Inflammatory macrophage (primary cell): ENCODE data around the gene TRIP10.
"Not testable (repeated sequence)": the region's sequence is repeated elsewhere in the genome, so short reads cannot be mapped to it uniquely, and the experiment has no call there.

Source experiments
- DNase-seq, 2 donors: peaks; one replicate each; pipeline ENCODE4 v3.0.0-alpha.2; 2020 to 2022

The TRIP10 gene

GRCh38 chr19:6744381-6745301 lies 5.2 kb downstream of the TRIP10 start:
- no peak for DNase-seq

DNA sequence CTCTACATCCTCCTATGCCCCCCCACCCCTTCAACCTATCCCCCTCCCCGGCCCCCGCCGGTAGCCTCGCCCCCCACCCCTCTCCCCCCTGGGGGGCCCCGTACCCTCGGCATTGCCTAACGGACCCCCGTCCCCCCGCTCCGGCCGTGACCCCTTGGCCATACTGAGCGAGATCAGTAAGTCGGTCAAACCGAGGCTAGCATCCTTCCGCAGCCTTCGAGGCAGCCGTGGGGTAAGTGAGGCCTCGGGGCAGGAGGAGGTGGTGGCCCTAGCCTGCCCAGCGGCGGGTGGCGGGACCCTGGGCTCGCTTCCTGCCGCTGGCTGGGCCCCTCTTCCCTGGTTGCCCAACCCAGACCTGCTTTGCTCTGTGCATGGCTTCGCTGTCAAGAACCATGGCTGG lies 6.5 kb downstream of the TRIP10 start:
- no peak for DNase-seq

GRCh38 chr19:6748543-6748942 lies 9.1 kb downstream of the TRIP10 start:
- DNase-seq, result not testable (repeated sequence)

GRCh38 chr19:6750062-6750461 lies 10.6 kb downstream of the TRIP10 start:
- no peak for DNase-seq

- no peak for DNase-seq
These were observed 11.7 kb downstream of the TRIP10 start for GRCh38 chr19:6751189-6751588.

GRCh38 chr19:6752256-6753177 lies 13.0 kb downstream of the TRIP10 start:
- DNase-seq, result no peak

DNA sequence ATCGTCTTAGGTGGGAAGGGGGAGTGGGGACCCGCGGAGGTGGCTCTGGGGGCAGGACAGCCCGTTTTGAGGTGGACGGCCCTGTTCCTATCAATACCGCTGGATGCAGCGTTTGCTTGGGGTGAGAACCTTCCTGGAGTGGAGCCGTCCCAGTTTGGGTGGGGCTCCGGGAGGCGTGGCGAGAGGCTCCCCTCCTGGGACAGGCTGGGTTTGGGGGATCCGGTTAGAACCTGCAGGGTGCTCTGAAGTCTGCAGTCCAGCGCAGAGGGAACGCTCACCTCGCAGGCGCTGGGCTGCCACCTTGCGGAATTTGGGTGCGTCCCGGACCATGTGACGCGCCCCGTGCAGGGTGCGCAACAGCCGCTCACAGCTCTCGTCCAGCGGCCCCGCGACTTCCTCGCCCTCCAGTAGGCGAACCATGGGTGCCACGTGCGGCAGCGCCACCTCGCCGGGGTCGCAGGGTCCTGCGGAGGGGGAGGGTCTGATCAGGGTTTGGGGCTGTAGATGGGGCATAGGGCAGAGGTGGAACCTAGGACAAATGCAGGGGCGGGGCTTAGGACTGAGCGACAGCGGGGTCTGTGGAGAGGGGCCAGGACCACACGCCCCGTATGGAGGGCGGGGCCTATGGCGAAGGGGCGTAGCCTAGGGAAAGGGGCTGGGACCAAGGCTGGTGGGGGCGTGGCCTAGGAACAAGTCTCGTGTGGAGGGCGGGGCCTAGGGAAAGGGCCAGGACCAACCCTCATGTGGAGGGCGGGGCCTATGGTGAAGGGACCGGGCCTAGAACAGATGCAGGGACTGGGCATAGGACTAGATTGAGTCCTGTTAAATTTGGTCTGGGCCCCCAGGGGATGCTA lies 13.9 kb downstream of the TRIP10 start:
- peak; percentile 82 for DNase-seq

- DNase-seq, result no peak
These were observed 14.7 kb downstream of the TRIP10 start for GRCh38 chr19:6754136-6754535.

DNA sequence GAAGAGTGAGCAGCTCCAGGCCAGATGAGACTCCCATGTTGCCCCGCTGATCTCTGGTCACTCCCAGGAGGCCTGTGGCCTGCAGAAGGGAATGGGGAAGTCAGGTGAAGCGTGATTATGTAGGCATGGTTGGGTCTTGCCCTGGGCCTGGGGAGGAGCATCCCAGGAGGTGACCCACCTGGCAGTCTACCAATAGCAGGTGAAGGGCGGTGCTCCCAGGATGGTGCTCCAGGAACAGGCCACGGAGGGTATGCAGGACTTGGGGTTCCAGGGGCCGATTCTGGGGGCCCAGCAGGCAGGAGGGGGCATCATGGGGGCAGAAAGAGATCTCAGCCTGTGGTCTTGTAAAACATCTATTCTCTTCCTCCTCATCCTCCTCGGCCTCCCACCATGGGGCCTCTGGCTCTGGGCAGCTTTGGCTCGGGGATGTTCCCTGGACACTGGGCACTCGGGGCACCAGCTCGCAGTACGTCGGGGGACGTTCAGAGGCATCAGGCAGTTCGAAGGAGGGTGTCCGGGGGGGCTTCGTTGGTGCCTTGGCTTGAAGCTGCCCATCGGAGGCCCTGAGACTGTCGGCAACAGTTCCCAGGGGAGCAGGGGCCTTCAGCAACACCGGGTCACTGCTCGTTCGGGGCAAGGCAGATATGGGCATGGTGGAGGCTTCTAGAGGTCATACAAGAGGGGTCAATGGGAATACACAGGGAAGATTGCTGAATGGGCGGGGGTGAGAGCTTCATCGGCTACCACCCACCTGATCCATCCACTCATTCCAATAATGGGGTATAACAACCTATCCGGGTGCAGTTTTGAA lies 15.4 kb downstream of the TRIP10 start:
- no peak for DNase-seq

DNA sequence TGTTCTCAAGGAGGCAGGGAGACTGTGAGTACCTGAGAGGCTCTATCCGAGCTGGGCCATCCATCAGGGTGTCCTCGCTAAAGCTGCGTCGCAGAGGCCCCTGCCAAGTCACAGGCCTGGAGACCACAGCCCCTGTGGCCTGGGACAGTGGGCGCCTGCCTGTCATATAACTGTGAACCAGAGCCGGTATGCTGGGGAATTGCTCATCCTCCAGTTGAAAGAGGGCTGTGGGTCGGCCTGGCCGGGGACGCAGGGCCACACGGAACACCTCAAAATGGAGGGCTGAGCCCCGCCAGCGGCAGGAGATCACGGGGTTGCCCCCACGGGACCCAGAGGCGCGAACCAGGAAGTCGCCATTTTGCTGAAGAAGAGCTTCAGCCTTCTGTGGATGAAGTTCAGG lies 21.1 kb downstream of the TRIP10 start:
- DNase-seq, result no peak

GRCh38 chr19:6761053-6761676 lies 21.7 kb downstream of the TRIP10 start:
- no peak for DNase-seq

DNA sequence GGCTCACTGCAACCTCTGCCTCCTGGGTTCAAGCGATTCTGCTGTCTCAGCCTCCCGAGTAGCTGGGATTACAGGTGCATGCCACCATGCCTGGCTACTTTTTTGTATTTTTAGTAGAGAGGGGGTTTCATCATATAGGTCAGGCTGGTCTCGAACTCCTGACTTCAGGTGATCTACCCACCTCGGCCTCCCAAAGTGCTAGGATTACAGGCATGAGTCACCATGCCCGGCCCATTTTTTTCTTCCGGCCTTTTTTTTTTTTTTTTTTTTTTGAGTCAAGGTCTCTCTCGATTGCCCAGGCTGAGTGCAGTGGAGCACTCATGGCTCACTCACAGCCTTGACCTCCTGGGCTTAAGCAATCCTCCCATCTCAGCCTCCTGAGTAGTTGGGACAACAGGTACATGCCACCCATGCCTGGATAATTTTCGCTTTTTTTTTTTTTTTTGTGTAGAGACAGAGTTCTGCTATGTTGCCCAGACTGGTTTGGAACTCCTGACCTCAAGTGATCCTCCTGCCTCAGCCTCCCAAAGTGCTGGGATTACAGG lies 22.8 kb downstream of the TRIP10 start:
- DNase-seq, result not testable (repeated sequence)

GRCh38 chr19:6765738-6766356 lies 26.4 kb downstream of the TRIP10 start:
- no peak for DNase-seq

DNA sequence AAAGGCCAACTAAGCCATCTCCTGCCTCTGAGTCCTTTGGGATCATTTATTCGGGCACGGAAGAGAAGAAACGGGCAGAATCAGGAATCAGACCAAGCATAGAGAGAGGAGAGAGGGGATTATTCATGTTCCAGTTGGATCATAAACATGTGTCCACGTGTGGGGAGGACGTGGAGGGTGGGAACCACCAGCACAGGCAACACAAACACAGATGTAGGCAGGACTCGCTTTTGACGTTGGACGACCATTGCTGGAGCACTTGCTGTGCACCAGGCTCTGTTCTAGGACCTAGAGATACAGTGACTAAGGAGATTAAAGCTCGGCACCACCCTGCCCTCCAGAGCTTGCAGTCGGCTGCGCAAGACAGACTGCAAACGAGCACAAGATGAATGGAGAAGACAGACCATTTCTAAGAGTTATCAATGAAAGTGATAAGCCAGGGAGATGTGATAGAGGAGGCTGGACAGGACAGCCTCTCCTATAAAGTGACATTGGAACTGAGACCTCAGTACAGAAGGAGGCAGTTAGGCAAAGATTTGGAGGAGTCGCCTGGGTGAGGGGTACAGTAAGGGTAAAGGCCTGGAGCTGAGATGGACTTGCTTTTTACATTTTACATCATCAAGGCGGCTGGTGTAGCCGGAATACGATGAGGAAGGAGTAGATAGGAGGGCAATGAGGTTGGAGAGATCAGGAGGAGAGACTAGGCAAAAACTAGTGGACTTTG lies 27.0 kb downstream of the TRIP10 start:
- DNase-seq, result no peak

DNA sequence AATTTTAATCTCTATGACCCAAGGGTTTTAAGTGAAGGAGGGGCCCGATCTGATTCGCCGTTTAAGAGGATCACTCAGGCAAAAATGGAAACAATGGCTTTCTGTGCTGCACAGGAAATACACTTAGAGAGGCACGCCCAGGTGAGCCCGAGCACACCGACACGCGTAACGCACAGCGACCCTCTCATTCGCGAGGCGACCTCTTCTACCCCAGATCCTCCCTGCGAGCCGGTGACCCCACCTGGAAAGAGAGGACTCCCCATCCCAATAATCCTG lies 27.5 kb downstream of the TRIP10 start:
- DNase-seq, result no peak

- DNase-seq, result peak; percentile 73 to 78
These were observed 28.1 kb downstream of the TRIP10 start, which contains the start of gene SH2D3A for GRCh38 chr19:6767357-6768235. SH2D3A (minus strand) TSS chr19:6767435; CDS start chr19:6763748, 3,687 bp downstream.

DNA sequence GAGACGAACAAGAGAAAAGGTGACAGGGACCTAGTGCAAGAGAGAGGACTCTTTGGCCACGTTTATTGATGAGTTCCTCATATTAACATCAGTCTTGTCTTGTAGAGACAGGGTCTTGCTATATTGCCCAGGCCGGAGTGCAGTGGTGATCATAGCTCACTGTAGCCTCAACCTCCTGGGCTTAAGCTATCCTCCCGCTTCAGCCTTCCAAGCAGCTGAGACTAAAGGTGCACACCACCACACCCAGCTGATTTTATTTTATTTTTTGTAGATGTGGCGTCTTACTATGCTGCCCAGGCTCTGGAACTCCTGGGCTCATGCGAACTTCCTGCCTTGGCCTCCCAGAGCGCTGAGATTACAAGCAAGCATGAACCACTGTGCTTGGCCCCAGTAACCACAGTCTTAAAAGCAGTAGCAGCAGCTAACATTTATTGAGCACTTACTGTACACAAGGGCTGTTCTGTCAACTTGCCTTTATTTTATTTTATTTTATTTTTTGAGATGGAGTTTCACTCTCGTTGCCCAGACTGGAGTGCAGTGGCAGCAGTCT lies 28.8 kb downstream of the TRIP10 start:
- no peak for DNase-seq

DNA sequence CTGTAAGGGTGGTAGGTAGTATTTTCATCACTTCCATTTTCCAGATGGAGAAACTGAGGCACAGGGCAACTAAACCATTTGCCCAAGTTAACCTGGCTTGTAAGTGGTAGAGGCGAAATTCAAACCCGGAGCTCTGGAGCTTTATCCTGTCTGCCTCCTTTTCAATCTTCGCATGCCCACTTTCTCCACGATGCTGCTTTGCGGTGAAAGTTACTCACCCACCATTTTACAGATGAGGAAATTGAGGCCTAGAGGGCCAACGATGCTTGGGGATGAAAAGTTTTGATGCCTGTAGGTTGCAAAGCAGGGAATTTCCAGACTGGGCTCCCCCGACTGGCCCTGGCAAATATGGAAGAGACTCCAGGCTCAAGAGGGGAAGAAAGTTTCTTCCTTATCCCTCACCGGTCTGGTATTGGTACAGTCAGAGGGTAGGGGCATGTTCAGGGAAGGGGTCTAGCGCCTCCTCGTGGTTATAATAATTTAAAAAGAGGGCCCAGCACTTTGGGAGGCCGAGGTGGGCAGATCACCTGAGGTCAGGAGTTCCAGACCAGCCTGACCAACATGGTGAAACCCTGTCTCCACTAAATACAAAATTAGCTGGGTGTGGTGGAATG lies 29.6 kb downstream of the TRIP10 start:
- peak; percentile 29 to 33 for DNase-seq
